Measurements from ENCODE around the gene PKP4.
"Not testable (repeated sequence)": the region's sequence is repeated elsewhere in the genome, so short reads cannot be mapped to it uniquely, and the experiment has no call there.

PKP4 gene, protein sequence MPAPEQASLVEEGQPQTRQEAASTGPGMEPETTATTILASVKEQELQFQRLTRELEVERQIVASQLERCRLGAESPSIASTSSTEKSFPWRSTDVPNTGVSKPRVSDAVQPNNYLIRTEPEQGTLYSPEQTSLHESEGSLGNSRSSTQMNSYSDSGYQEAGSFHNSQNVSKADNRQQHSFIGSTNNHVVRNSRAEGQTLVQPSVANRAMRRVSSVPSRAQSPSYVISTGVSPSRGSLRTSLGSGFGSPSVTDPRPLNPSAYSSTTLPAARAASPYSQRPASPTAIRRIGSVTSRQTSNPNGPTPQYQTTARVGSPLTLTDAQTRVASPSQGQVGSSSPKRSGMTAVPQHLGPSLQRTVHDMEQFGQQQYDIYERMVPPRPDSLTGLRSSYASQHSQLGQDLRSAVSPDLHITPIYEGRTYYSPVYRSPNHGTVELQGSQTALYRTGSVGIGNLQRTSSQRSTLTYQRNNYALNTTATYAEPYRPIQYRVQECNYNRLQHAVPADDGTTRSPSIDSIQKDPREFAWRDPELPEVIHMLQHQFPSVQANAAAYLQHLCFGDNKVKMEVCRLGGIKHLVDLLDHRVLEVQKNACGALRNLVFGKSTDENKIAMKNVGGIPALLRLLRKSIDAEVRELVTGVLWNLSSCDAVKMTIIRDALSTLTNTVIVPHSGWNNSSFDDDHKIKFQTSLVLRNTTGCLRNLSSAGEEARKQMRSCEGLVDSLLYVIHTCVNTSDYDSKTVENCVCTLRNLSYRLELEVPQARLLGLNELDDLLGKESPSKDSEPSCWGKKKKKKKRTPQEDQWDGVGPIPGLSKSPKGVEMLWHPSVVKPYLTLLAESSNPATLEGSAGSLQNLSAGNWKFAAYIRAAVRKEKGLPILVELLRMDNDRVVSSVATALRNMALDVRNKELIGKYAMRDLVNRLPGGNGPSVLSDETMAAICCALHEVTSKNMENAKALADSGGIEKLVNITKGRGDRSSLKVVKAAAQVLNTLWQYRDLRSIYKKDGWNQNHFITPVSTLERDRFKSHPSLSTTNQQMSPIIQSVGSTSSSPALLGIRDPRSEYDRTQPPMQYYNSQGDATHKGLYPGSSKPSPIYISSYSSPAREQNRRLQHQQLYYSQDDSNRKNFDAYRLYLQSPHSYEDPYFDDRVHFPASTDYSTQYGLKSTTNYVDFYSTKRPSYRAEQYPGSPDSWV

DNA sequence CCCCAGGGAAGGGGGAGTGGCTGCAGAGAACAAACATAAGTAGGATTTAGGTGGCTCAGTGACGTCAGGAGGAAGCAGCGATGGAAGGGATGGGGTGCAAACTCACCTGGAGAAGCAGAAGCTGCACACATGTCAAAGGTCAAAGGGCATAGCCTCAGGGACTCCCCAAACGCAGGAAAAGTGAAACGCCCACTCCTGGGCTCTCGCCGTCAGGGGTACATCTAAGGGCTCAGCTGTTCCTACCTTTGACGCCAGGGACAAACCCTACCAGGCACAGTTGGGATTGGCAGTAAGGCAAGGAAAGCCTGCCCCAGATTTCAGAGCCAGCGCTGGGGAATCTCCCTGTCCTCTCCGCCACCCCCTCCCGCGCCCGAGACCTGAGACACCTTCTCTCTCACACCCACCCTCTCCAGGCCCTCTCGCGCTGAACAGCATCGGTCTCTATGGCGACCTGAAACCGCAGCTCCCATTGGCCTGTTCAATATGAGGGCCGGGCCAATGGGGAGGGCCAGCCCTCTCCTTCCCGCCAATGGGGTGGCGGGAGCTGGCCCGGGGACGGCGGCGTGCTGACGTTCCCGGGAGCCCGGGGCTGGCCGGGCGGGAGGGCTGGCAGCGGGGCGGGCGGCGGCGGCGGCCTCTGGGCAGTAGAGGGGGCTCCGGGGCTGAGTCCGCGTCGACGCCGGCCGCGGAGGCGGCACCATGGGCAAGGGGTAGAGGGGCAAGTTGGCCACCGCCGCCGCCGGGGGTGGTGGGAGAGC lies at the start of gene PKP4, which contains the start of gene CCDC148:
Gene PKP4 (plus strand): TSS at position 644 of the 758 bp plus-strand sequence. CDS start 76,233 bp downstream, outside the sequence.
Gene CCDC148 (minus strand): TSS at position 445 of the 758 bp plus-strand sequence. CDS start 314 bp downstream, at position 131.
- DNase-seq (ENCODE audit: low read depth in 3 of 3) = peak; percentile 74 to 88 (median 79)

DNA sequence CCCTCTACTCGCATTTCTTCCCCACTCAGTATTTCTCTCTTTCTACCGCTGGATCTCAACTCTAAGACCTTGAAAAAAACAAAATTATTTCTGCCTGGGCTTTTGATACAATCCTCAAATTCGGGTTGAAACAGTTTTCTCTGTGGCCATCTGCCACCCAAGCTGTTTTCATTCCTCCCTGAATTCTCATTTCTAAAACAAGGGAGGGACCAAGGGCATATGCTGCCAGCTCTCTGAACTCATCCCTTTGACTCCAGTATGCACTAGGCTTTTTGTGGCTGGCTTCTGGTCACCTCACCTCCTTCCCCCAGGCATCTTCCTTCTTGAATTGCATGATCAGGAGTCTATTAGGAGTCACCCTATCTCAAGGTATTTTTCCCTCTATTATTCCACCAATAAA lies 49.7 kb upstream of the PKP4 start:
- no peak for DNase-seq (ENCODE audit: low read depth in 3 of 3)

DNA sequence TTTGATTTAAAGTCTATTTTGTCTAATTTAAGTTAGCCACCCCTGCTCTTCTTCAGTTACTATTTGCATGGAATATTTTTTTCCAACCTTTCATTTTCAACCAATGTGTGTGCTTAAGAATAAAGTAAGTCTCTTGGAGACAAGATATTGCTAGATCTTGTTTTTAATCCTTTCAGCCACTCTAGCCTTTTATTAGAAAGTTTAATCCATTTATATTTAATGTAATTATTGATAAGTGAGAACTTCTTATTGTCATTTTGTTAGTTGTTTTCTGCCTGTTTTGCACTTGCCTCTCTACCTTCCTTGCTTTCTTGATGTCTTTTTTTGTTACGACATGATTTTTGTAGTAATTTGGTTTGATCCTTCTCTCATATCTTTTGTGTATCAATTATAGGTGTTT lies 46.6 kb upstream of the PKP4 start:
- DNase-seq (ENCODE audit: low read depth in 3 of 3) = no peak

DNA sequence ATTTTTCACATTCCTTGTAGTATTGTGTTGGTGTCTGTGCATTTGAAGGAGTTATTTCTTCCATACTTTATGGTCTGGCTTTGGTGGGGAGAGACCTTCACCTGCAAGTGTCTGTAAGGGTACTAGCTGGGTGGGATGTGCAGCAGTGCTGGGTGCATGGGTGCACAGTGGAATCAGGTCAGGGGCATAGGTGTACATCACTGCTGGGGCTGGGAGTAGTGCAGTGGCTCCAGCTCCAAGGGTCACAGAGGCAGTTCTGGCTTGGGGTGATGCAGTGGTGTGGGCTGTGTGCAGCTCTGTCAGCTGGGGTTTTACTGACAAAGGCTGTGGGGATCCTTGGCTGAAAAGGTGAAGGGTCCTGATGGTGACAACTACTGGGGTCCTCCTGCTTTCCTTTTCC lies 45.0 kb upstream of the PKP4 start:
- DNase-seq (ENCODE audit: low read depth in 3 of 3) = no peak

DNA sequence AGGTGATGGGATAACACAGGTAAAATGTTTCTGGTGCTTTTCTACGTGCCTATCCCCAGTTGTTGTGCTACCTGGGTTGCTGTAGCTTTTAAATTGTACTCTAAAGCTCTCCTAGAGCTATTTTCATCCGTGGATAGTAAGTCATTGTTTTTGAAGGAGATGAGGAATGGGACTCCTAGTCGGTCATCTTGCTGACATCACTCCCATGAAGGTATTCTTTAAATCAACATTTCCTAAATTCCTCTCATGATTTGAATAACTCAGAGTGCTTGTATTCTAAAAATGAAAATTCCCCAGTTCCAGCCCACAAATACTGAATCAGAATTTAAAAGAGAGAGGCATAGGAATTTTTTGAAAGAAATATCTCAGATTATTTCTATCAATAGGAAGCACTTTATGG lies 44.5 kb upstream of the PKP4 start:
- DNase-seq (ENCODE audit: low read depth in 3 of 3) = no peak

DNA sequence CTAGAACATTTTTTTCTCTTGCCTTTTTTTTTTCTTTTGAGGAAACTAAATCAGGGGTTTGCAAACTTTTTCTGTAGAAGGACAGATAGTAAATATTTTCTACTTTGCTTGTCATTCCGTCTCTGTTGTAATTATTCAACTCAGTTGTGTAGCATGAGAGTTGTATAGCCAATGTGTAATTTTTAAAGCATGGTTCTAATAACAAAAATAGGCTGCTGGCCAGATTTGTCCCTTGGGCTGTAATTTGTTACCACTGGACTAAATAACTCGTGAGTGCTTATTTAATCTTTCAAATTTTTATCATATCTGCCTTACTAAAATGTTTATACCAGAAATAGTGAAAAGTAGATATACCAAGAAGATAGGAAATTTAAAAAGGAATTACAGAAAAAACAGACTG lies 43.2 kb upstream of the PKP4 start:
- no peak for DNase-seq (ENCODE audit: low read depth in 3 of 3)

DNA sequence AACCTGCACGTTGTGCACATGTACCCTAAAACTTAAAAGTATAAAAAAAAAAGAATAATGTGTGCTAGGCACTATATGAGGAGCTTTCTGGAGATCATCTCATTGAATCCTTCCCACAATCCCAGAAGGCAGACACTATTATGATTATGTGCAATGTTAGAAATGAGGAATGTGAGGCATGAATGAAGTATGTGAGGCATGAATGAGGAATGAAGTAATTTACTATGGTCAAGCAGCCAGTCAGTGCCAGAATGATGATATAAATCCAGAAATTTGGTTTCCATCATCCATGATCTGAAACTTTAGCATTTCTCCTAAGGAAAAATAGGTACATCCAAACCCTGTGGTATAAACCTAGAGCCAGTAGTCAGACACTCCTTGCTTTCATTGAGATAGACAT lies 42.2 kb upstream of the PKP4 start:
- no peak for DNase-seq (ENCODE audit: low read depth in 3 of 3)

DNA sequence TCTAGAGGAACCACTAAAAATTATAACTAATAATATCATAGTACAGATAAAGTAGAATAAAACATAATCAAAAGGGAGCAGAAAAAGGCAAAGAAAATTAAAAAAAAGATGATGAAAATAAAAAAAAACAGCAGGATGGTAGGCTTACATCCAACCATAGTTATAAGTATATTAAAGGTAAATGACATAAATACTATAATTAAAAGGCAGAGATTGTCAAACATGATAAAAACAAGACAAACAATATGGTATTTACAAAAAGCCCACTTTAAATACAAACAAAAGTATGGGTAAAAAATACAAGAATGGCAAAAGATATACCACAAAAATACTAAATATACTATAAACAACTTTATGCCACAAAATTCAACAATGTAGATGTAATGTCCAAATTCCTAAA lies 24.6 kb upstream of the PKP4 start:
- DNase-seq (ENCODE audit: low read depth in 3 of 3) = no peak

DNA sequence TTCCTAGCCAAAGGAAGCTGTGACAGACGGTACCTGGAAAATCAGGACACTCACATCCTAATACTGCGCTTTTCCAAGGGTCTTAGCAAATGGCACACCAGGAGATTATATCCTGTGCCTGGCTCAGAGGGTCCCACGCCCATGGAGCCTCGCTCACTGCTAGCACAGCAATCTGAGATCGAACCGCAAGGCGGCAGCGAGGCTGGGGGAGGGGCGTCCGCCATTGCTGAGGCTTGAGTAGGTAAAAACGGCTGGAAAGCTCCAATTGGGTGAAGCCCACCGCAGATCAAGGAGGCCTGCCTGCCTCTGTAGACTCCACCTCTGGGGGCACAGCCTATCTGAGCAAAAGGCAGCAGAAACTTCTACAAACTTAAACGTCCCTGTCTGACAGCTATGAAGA lies 23.0 kb upstream of the PKP4 start:
- not testable (repeated sequence) for DNase-seq (ENCODE audit: low read depth in 3 of 3)

DNA sequence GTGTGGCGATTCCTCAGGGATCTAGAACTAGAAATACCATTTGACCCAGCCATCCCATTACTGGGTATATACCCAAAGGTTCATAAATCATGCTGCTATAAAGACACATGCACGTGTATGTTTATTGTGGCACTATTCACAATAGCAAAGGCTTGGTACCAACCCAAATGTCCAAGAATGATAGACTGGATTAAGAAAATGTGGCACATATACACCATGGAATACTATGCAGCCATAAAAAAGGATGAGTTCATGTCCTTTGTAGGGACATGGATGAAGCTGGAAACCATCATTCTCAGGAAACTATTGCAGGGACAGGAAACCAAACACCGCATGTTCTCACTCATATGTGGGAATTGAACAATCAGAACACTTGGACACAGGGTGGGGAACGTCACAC lies 17.7 kb upstream of the PKP4 start:
- DNase-seq (ENCODE audit: low read depth in 3 of 3) = not testable (repeated sequence)

DNA sequence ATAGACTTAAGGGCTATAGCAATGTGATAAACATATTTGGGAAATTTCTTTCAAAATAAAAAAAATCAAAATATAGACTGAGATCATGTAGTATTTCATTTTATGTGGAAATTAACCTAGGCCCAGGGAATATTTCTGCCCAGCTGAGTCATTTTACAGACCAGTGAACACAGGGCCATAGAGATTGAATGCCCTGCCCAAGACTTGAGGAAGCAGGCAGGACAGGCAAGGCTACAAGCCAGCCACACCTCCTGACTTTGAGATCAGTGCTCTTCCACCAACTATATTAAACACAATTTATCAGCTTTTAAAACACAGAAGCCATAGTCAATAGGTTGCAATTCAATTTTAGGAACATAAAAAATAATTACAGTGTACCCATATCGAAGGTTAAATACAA lies 13.1 kb upstream of the PKP4 start:
- DNase-seq (ENCODE audit: low read depth in 3 of 3) = no peak

DNA sequence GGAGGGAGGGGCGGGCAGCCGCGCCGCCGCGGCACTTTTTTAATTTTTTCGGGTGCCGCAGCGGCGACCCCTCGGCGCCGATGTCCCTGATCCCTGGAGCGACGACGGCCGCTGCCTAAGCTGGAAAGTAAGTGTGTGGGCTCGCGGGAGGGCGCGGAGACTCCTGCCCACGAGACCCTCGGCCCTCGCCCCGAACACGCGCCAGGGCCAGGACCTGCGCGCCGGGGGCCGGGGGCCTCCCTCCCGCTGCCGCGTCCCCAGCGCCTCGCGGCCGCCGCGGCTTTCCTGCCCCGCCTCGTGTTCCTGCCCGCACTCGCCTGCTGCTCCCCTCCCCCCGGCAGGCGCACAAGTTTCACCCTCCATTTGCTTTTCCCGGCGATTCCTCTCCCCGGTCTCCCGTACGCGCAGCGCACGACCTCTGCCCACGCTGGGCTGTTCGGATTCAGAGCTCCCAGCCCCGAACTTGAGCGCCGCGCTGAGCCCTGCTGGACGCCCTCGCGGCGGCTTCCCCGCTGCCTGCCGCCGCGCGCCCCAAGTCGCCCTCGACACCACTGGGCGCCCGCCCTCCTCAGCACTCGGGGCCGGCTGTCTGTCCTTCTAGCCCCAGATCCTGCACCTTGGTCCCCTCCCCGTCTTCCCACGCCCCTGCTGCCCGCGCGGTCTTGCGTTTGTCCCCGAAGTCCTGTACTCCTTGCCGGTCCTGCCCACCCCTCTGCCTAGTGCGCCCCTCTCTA lies 507 bp downstream of the PKP4 start:
- peak in 2 of 3 experiments; percentile 6 to 52 for DNase-seq (ENCODE audit: low read depth in 3 of 3)

DNA sequence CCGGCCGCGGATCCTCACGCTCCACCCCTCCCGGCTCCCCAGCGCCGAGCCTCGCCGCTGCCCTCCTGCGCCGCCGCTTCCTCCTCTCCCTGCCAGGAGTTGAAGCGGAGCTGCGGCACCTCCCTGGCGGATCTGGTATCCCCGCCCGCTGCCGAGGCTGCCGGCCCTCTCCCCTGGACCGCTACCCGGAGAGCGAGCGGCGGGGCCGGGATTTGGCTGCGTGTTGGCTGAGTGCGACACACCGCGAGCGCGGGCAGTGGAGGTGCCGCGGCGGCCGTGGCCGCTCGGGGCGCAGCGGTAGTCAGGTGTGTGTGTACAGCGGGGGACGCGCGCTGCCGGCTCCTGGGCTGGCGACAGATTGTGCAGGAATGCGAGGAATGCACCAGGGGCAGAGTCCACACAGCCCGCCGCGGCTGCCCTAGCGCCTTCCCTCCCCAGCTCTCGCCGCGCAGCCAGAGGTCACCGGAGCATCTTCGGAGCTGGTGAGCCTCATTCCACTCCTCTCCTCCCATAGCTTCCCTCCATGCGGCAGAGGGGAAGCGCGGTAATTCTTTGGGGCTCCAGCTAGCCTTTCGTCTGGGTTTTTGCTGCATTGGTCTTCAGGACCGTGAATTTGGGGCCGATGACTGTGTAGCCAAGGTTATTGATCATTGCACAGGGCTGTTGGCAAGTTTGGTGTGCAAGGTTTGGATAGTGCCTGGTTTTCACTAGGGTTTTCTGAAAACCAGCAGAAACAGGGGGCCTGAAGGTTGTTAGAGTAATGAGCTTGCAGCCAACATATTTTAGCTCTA lies 1.3 kb downstream of the PKP4 start:
- DNase-seq (ENCODE audit: low read depth in 3 of 3) = peak; percentile 15 to 50 (median 28)

DNA sequence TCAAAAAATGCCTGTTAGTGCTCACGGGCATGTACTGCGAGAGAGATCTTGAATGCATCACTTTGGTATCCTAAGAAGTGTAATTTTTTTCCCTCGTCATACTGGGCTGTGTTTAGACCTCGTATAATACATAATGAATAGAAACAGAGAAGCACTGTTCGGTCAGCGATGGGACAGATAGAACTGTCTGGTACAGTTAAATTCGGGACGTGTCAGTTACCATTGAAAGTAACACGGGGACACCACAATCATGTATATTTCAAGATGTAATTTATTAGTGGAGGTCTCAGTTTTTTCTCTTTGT lies 1.8 kb downstream of the PKP4 start:
- DNase-seq (ENCODE audit: low read depth in 3 of 3) = no peak

DNA sequence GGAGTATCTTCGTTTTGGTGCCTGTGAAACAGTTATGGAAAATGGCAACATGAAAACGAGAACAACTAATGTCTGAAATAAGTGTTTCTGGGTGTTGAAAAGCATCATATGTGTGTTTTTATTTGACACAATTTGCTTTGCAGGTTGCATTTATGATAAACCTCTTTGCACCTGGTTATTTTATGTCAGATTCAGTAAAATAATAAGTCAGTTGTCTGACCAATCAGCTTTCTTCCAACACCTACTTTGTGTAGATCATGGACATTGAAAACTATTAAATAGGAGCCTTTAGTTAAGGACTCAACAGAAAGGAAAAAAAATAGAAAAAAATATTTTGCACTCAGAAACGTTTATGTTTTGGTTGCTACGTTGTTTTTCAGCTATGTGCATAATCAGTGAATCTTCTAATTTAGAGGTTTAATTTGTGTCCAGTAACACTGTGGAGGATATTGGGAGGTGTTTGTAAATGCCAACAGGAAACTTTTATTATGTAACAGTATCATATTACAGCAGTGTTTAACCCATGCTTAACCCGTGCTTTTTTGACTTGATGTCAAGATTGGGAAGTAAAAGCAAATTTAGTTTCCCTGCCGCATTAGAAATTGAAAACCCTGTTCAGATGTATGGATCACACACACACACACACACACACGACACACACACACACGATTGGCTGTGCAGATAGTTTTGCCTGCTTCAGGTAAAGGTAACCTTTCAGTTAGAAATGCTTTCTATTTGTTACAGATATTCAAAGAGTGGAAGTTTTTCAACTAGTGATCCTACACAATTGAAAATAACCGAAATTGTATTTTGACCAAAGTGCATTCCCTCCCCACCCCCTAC lies 2.6 kb downstream of the PKP4 start:
- no peak for DNase-seq (ENCODE audit: low read depth in 3 of 3)

DNA sequence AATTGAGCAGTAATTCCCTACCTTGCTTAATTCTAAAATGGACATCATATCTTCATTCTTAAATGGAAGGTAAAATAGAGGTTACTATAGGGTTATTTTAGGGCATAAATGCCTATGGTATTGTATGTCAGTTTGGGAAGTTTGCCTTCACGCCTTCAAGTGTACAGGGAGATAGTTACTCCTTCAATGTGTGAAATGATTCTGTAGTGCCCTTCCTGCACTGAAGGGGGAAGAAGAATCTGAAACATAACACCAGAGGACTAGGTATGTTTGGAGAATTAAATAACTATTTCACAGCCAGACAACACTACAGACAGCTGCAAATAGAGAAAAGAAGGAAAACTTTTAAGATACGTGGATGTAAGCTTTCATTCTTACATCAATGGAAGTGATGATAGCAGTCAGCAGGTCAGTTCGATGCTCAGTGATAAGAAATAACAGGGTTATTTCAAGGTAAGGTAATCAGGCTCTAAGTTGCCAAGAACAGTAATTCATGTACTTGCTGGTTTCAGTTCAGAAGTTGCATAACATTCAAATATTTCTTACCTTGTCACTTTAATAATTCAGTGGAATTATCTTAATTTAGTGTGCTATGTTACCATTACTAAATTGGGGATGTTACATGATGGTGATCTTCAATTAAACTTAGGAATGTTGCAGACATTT lies 4.0 kb downstream of the PKP4 start:
- DNase-seq (ENCODE audit: low read depth in 3 of 3) = no peak

DNA sequence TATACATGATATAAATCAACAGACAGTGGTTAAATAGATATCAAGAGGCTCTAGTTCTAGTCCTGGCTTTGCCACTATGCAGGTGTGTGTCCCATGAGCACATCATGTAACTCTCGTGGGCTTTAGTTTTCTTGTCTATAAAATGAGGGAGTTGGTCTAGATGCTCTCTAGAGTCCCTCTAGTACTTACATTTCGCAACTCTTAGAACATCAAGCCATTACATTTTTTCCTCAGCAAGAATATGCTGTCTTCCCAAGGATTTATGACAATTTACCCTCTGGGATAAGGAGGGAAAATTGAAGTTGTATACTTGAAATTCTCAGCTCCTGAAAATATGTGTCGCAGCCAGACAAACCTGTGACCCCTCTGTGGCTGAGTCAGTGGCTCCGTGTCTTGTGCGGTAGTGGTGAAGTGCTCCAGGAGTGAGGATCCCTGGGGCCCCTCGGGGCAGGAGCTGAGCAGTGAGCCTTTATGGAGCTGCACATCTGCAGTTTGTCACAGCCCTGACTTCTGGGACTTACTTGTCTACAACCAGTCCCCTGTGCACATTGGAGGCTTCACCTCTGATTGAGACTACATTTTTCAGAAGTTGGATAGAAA lies 6.8 kb downstream of the PKP4 start:
- DNase-seq (ENCODE audit: low read depth in 3 of 3) = no peak

Data from stimulated activated CD4-positive, alpha-beta T cell treated with anti-CD3 and anti-CD28 coated beads, TNF-alpha, amount 100 ng/mL, for 24 hours (primary cell).